Astrocyte (in vitro differentiated cells and primary cell): ENCODE results near the gene EPHA2. TPM values are rescaled to one million over a fixed set of nuclear protein-coding genes. Genes with fewer than 3 reads are reported as not detected.

Experiments
- DNase-seq: peaks from one replicate; pipeline ENCODE4 v3.0.0-alpha.2; 2010; ENCODE audit warnings: low read depth
- FAIRE-seq: peaks from 2 replicates; lab custom pipeline; 2011; peaks lifted over from hg19 to GRCh38; lab: Jason Lieb, UNC
- H2AFZ ChIP-seq: 2 replicates; pipeline ENCODE4 v1.6.0; 2012; ENCODE audit warnings: low read depth, low read length, inconsistent platforms
- H3K27ac ChIP-seq: 2 replicates; pipeline ENCODE4 v1.5.1; 2011; ENCODE audit warnings: low read depth, low read length, inconsistent platforms
- H3K27me3 ChIP-seq: 2 replicates; pipeline ENCODE4 v1.6.0; 2011; ENCODE audit warnings: low read length, inconsistent platforms; ENCODE audit not compliant: insufficient read depth
- H3K36me3 ChIP-seq: 2 replicates; pipeline ENCODE4 v1.5.1; 2011; ENCODE audit warnings: low read length, inconsistent platforms; ENCODE audit not compliant: insufficient read depth
- H3K4me1 ChIP-seq: 2 replicates; pipeline ENCODE4 v1.5.1; 2011; ENCODE audit warnings: low read length, inconsistent platforms; ENCODE audit not compliant: insufficient read depth
- H3K4me2 ChIP-seq: 2 replicates; pipeline ENCODE4 v1.6.0; 2012; ENCODE audit warnings: low read length, inconsistent platforms
- H3K4me3 ChIP-seq: 2 replicates; pipeline ENCODE4 v1.5.1; 2011; ENCODE audit warnings: low read depth, mild to moderate bottlenecking, low read length, inconsistent platforms; ENCODE audit not compliant: insufficient read depth
- H3K79me2 ChIP-seq: 2 replicates; pipeline ENCODE4 v1.6.0; 2012; ENCODE audit warnings: mild to moderate bottlenecking, low read length, inconsistent platforms; ENCODE audit not compliant: insufficient read depth
- H3K9ac ChIP-seq: 2 replicates; pipeline ENCODE4 v1.6.0; 2012; ENCODE audit warnings: mild to moderate bottlenecking, low read length, inconsistent platforms
- H3K9me3 ChIP-seq: 2 replicates; pipeline ENCODE4 v1.5.1; 2012; ENCODE audit warnings: low read depth, mild to moderate bottlenecking, low read length, inconsistent platforms; ENCODE audit not compliant: insufficient read depth
- H4K20me1 ChIP-seq: 2 replicates; pipeline ENCODE4 v1.6.0; 2012; ENCODE audit warnings: low read length, inconsistent platforms; ENCODE audit not compliant: insufficient read depth
- H3K27ac Mint-ChIP-seq: one replicate; pipeline ENCODE4 v1.8.0; 2021; ENCODE audit warnings: mild to moderate bottlenecking, mixed read lengths; ENCODE audit not compliant: unreplicated experiment
- H3K27me3 Mint-ChIP-seq: one replicate; pipeline ENCODE4 v1.8.0; 2021; ENCODE audit warnings: low read depth, mixed read lengths; ENCODE audit not compliant: unreplicated experiment
- H3K36me3 Mint-ChIP-seq: one replicate; pipeline ENCODE4 v1.8.0; 2021; ENCODE audit warnings: low read depth, mixed read lengths; ENCODE audit not compliant: unreplicated experiment
- H3K4me1 Mint-ChIP-seq: one replicate; pipeline ENCODE4 v1.8.0; 2021; ENCODE audit warnings: low read depth, mixed read lengths; ENCODE audit not compliant: unreplicated experiment
- H3K4me3 Mint-ChIP-seq: one replicate; pipeline ENCODE4 v1.8.0; 2021; ENCODE audit warnings: mild to moderate bottlenecking, moderate library complexity, mixed read lengths; ENCODE audit not compliant: unreplicated experiment
- H3K9me3 Mint-ChIP-seq: one replicate; pipeline ENCODE4 v1.8.0; 2021; ENCODE audit warnings: mild to moderate bottlenecking, mixed read lengths; ENCODE audit not compliant: unreplicated experiment
- CTCF ChIP-seq: IDR thresholded peaks from 2 replicates; pipeline ENCODE4 v1.5.1; 2011; ENCODE audit warnings: low read depth, mild to moderate bottlenecking, inconsistent platforms, low read length, moderate library complexity; ENCODE audit not compliant: insufficient read depth
- EZH2 ChIP-seq: IDR thresholded peaks from 2 replicates; pipeline ENCODE4 v1.6.1; 2012; ENCODE audit warnings: mild to moderate bottlenecking, low read length, inconsistent platforms; ENCODE audit not compliant: insufficient read depth
- total RNA-seq: library from RNA; stranded (reverse); gene quantifications from 2 replicates; pipeline ENCODE4 v1.2.1, GENCODE V29; 2021

EPHA2 gene
- total RNA-seq, 1 donor from 2014 or later, result 140 TPM

DNA sequence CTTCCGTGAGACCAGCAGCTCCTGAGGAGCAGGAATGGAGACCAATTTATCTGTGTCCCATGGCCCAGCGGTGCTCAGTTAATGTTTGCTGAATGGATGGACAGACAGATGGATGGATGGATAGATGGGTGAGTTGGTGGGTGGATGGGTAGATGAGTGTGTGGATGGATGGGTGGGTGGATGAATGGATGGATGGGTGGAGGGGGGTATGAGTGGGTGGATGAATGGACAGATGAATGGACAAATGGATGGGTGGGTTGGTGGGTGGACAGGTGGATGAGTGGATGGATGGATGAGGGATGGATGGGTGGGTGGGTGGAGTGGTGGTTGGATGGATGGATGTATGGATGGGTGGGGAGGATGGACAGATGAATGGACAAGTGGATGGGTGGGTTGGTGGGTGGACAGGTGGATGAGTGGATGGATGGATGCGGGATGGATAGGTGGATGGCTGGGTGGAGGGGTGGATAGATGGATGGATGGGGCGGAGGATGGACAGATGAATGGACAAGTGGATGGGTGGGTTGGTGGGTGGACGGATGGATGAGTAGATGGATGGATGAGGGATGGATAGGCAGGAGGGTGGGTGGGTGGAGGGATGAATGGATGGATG lies 13.4 kb downstream of the EPHA2 start:
- H3K27ac Mint-ChIP-seq, result no peak overlapping the region
- no peak overlapping the region for H2AFZ ChIP-seq
- H3K9me3 ChIP-seq, result no peaks in the 10 kb centered on the region
- no peaks in the 10 kb centered on the region for H3K27me3 ChIP-seq
- H3K36me3 ChIP-seq, result peaks cover 38% of the 10 kb centered on the region
- H3K36me3 Mint-ChIP-seq, result peaks cover 16% of the 10 kb centered on the region
- H3K4me1 Mint-ChIP-seq, result peaks cover 57% of the 10 kb centered on the region
- TF ChIP-seq CTCF (no peak), EZH2 (no peak)
- no peak overlapping the region for H3K4me3 Mint-ChIP-seq
- no peak for DNase-seq
- H3K27ac ChIP-seq, result no peak overlapping the region
- H3K9ac ChIP-seq, result peak overlapping the region; percentile 44
- no peaks in the 10 kb centered on the region for H3K9me3 Mint-ChIP-seq
- peaks cover 86% of the 10 kb centered on the region for H3K79me2 ChIP-seq
- no peak for FAIRE-seq
- no peak overlapping the region for H3K4me3 ChIP-seq
- H4K20me1 ChIP-seq, result peaks cover 75% of the 10 kb centered on the region
- H3K27me3 Mint-ChIP-seq, result no peaks in the 10 kb centered on the region
- H3K4me1 ChIP-seq, result peaks cover 81% of the 10 kb centered on the region
- H3K4me2 ChIP-seq, result peak overlapping the region; percentile 53

DNA sequence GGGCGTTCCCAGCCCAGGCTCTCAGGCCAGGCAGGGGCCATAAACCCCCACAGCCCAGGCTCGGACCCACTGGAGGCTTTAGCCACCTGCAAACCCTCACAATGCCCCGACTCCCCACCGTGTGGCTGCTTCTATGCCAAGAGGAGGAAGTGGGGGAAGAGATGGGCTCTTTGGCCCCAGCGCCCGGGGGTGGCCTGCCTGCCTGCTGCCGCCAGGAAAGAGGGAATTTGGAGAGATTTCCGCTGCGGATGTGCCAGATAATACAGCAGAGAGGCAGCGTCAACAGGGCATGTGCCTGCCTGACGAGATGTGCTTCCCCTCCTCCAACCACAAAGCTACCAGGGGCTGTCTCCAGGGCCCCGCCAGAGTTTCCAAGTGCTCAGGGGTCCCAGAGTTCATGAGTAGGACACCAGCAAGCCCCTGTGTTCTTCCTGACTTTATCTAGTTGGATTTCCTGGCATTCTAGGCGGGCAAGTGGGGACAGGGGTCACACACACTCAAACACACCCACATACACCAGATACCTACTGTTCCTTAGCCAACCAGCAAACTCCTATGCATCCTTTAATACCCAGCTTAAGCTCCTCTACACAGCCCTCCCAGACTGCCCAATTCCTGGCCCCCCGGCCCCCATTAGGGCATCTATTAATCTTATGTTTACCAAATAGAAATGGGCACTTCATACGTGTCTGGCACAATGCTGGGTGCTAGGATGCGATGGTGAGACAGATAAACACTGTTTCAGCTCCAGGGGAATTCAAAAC lies 14.1 kb downstream of the EPHA2 start:
- Histone ChIP-seq H3K79me2 (peaks cover 85% of the 10 kb centered on the region), H3K36me3 (peaks cover 36% of the 10 kb centered on the region), H3K4me1 (peaks cover 74% of the 10 kb centered on the region), H3K4me3 (no peak overlapping the region), H2AFZ (no peak overlapping the region), H3K9ac (peak overlapping the region; percentile 44), H3K9me3 (no peaks in the 10 kb centered on the region), H3K27ac (peak overlapping the region; percentile 60), H4K20me1 (peaks cover 75% of the 10 kb centered on the region), H3K4me2 (peak overlapping the region; percentile 53), H3K27me3 (no peaks in the 10 kb centered on the region)
- Mint-ChIP-seq H3K4me3 (peak overlapping the region; percentile 79), H3K27ac (no peak overlapping the region), H3K9me3 (no peaks in the 10 kb centered on the region), H3K4me1 (peaks cover 50% of the 10 kb centered on the region), H3K27me3 (no peaks in the 10 kb centered on the region), H3K36me3 (peaks cover 14% of the 10 kb centered on the region)
- no peak for TF ChIP-seq CTCF
- no peak for TF ChIP-seq EZH2
- no peak for DNase-seq
- no peak for FAIRE-seq

- Histone ChIP-seq H3K4me3 (peak overlapping the region; percentile 2), H3K9ac (peak overlapping the region; percentile 53), H3K9me3 (no peaks in the 10 kb centered on the region), H3K4me1 (peaks cover 59% of the 10 kb centered on the region), H4K20me1 (peaks cover 81% of the 10 kb centered on the region), H2AFZ (no peak overlapping the region), H3K27me3 (no peaks in the 10 kb centered on the region), H3K27ac (peak overlapping the region; percentile 74), H3K36me3 (peaks cover 42% of the 10 kb centered on the region), H3K79me2 (peaks cover 87% of the 10 kb centered on the region), H3K4me2 (peak overlapping the region; percentile 58)
- Mint-ChIP-seq H3K4me1 (peaks cover 37% of the 10 kb centered on the region), H3K4me3 (no peak overlapping the region), H3K36me3 (peaks cover 19% of the 10 kb centered on the region), H3K27me3 (no peaks in the 10 kb centered on the region), H3K27ac (peak overlapping the region; percentile 90), H3K9me3 (no peaks in the 10 kb centered on the region)
- FAIRE-seq (no peak), DNase-seq (no peak)
- TF ChIP-seq EZH2, result no peak
These were observed 15.7 kb downstream of the EPHA2 start for GRCh38 chr1:16140068-16140596.
